Measurements from ENCODE around the gene DCTN3.

The DCTN3 gene

GRCh38 chr9:34590381-34591247 is 29.7 kb downstream of the DCTN3 start:
- no peak for DNase-seq (ENCODE audit: low read depth)

GRCh38 chr9:34589636-34590380 is 30.5 kb downstream of the DCTN3 start, which contains the start of gene CNTFR:
Gene CNTFR, minus strand, starts transcription at chr9:34589724. Its CDS starts 20,743 bp downstream, at chr9:34568981.
- no peak for DNase-seq (ENCODE audit: low read depth)

DNA sequence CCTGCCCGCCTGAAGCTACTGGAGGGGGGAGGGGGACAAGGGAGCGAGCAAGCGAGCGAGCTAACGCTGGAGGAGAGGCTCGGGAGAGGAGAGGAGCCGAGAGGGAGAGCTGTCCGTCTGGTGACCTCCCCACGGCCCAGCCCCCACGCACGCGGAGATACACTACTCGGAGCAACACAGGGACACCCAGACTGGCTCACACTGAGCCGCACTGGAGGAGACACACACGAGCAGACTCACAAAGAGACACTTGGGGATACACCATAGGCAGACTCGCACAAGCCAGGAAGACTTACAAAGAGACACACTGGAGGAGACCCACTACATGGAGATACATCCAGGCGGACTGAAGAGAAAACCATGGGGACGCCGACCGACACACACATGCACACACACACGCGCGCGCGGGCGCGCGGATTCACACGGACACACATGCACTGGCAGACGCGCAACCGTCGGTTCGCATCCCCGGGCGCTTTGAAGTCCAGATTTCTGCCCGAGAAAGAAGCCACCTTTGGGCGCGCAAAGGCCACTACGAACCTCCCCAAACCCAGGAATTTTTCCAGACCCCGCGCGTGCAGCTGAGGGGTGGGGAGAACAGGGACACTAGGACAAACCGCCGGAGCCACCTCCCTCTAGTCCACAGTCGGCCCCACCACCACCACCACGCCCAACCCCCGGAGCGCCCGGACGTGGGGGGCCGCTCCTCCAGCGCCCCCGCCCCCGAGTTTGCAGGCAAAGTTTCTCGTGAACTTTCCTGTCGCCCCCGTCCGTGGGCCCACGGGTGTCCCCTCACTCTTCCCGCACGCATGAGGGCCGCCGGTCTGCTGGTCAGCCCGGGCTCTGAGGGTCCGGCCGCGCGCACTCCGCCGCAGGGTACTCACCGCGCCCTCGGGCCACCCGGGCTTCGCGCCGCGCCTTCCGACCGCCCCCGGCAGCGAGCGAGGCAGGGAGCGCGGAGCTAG is 31.3 kb downstream of the DCTN3 start:
- DNase-seq (ENCODE audit: low read depth), result no peak

DNA sequence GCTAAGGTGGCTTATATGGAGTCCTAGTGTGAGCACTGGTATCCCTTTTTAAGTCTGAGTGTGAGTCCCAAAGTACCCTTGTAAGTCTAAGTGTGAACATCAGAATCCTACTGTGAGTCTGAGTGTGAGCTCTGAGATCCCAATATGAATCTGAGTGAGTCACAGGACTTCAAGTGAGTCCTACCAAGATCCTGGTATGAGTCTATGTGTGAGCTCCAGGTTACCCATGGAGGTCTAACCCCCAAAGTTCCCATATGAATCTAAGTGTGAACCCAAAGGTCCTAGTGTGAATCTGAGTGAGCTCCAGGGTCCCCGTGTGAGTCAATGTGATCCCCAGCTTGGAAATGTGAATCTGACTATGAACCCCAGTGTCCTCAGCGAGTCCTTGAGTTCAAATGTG is 33.0 kb downstream of the DCTN3 start:
- DNase-seq (ENCODE audit: low read depth), result no peak

- no peak for DNase-seq (ENCODE audit: low read depth)
Measured at GRCh38 chr9:34585946-34586669, 34.2 kb downstream of the DCTN3 start.

- DNase-seq (ENCODE audit: low read depth), result no peak
Measured at GRCh38 chr9:34584970-34585369, 35.3 kb downstream of the DCTN3 start.

DNA sequence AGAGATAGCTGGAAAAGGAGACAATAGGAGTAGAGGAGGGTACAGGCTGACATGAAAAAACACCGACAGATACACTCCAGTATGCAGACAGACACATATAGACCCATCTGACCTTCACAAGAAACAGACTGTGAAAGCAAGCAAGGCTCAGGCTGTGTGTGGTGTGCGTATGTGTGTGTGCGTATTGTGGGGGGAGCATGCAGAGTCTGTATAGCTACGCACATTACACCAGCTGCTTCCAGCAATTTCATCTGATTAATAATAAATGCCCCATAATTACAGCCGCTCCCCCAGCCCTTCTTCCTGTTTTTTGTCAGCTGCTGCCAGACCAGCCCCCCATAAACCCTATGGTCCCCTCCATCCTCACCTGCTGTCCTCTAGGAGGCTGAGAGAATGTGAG is 37.5 kb downstream of the DCTN3 start:
- DNase-seq (ENCODE audit: low read depth), result no peak

GRCh38 chr9:34581318-34581717 is 39.0 kb downstream of the DCTN3 start:
- DNase-seq (ENCODE audit: low read depth), result no peak

DNA sequence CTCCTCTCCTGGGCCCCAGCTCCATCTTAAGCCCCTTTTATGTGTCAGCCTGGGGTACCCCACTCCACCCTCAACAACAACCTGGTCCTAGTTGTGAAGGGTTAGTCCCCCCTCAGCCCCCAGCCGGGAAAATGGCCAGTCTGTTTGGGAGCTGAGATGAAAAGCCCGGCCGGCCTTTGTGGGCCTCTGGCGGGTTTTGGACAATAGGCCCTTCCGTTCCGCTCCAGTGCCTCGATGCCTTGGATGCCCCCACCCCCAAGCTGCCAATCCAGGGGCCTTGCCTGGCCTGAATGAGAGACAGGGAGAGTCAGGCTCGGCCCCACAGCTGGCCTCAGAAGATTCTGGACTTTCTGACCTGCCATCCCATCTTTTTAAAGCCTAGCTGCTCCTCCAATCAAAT is 39.9 kb downstream of the DCTN3 start:
- DNase-seq (ENCODE audit: low read depth), result no peak

DNA sequence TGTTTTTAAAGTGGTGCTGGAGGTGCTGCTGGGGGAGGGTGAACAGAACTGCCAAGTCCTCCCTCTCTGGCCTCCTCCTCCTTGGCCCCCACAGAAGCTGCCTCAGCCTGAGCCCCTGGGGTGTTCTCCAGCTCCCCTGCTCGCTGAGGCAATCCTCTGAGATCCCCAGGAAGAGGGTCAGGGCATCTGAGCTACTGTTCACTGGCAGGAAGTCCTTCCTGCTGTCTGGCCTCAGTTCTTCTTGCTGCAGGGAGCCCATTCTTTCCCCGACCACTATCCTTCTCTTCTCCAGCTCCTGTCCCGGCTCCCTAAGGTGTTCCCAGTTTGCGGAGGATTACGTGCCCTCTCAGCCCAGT is 40.5 kb downstream of the DCTN3 start:
- no peak for DNase-seq (ENCODE audit: low read depth)

DNA sequence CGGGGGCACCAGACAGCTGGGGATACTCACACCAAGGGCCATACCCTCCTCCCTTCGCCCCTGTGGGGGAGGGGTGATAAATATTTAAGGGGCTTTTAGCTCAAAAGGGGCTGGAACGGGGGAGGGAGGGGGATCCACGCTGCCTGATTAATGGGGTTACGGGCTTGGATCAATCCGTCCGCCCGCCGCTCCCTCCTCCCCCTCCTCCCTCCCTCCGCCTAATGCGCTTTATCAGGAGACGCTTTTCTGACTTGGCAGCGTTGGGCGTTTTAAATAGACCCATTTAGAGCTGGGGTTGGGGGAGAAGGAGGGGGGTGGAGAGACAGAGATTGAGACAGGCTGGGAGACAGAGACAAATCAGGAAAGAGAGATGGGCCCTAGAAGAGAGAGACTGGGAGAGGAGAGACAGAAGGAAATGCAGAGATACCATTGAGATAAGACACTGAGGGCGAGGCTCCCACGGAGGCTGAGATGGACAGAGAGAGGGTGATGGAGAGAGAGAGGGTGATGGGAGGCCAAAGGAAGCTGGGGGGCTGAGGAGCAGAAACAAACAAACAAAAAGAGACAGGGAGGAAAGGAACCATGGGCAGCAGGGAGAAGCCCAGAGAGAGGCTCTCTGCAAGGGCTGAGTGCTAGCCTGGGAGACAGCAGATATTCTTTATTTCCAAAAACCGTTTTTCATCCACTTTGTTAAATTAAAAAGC is 41.0 kb downstream of the DCTN3 start:
- DNase-seq (ENCODE audit: low read depth), result no peak

DNA sequence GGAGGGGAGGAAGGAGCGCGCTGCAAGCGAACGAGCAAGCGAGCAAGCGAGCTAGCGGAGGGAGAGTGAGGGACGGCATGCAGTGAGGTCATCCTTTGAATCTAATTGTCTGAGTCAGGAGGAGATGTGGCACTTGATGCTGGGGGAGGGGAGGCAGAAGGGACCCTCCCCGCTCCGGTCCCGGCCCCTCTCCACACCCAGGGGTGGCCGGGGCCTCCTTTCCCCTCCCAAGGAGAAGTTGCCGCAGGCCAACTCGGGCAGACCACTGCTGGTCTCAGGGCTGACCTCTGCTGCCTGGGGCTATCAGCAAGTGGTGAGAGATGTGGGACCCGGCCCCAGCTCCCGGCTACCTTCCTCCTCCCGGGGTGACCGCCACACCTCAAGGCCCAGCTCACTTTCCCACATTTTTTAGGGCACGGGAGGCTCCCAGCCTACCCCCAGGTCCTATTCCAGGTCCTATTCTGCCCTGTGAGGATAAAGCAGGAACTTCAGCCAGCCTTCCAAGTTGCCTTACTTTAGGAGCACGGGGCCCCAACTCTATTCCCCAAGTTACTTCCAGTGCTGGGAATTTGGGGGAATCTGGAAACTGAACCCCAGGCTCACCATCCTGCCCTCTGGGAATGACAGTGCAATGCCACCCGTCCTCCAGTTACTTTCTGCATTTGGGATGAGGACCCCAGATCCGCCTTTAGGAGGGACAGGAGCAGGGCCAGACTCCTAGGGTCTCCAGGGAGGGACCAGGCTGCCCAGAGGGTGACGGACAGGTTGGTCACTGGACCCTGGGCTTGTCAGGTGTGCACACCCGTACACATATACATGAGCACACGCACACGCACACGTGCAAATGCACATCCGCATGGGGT is 41.8 kb downstream of the DCTN3 start:
- no peak for DNase-seq (ENCODE audit: low read depth)

- DNase-seq (ENCODE audit: low read depth), result no peak
Measured at GRCh38 chr9:34577400-34578240, 42.7 kb downstream of the DCTN3 start.

- no peak for DNase-seq (ENCODE audit: low read depth)
Measured at GRCh38 chr9:34576597-34577399, 43.5 kb downstream of the DCTN3 start.

DNA sequence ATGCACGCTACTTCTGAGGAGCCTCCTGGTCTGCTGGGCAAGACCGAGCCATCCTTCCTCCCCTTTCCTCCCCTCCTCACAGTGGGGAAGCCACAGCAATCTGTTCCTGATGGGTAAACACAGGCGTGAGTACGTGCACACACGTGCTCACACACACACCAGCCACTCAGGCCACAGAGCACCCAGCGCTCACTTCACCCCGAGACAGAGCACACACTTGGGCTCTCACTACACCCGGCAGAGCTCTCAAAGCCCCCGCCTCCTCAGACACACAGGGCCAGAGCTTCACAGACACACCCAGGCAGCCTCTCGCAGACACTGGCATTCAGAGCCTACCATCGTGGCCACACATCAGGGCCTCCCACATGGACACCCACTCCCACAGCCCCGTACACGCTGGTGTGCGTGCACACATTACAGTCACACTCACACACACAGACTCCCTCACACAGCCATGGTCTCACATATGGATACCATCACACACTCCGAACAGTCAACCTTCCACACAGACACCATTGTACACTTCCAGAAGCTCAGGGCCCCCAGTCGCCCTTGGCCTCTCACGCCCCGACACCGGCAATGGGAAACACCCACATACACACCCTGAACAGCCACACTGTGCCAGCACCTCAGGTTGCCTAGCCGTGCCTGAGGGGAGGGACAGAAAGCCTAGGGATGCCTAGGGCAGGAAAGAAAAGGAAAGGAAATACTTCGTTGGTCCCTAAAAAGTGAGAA is 44.3 kb downstream of the DCTN3 start:
- no peak for DNase-seq (ENCODE audit: low read depth)

DNA sequence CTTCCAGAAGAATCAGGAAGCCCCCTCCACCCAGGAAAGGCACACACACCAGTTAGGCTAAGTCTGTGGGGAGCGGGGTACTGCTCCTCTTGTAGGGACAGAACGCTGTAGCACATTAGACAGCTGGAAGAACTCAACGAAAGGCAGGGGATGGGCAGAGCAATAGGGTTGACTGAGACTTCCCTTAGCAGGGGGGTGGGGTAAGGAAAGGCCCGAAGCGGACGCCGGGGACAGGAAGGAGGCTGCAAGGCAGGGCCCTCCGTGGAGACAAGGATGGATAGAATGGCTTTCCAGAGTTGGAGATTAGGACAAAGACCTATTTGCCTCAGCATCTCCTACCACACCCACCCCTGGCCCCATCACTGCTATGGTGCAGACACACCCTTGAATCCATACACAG is 45.1 kb downstream of the DCTN3 start:
- DNase-seq (ENCODE audit: low read depth), result no peak

DNA sequence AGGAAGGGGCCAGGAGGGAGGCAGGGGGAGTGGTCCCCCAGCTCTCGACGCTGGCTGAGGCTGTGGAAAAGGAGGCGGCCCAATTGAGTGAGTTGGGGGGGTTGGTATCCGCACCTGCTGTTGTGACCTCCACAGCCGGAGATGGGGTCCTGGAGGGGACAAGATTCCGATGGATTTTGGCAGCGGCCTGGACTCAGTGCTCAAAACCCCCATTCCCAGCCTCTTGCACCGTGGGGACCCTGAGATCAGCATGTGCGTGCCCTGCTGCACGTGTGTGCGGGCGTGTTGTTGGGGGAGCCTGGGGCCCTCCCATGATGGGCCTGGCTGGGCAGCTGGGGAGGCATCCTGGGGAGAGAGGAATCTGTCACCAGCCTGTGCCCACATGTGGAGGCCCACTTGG is 45.7 kb downstream of the DCTN3 start:
- no peak for DNase-seq (ENCODE audit: low read depth)

Measured in non-pigmented ciliary epithelial cell (primary cell).